ENCODE measurements around the gene WDR35.
"Not testable (repeated sequence)": the region's sequence is repeated elsewhere in the genome, so short reads cannot be mapped to it uniquely, and the experiment has no call there.

The WDR35 gene

DNA sequence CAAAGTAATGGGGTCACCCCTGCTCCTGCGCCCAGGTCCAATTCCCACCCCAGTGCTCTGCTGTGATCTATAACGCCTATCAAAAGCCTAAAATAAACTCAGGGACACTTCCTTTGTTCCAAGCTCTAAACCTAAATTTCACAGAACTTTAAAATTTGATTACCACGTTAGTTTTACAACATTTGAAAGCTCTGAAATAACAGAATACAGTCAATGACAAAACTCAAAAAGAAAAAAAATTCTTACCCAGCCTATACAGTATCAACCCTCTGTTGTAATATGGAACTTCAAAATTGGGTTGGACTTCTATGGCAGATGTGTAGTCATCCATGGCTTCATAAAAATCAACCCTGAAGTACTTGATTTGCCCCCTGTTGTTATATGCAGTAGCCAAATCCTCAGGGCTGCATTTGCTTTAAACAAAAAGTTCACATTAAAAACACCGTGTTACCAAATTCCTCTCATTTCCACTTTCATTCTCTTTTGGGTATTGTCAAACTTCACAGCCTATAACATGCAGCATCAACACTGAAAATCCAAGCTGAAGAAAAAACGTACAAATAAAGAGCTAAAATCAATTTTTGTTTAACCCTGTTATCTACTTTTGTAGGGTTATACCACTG is 92.2 kb downstream of the WDR35 start:
- DNase-seq (ENCODE audit: extremely low read depth in 1 of 2, low read depth in 1 of 2), result no peak

DNA sequence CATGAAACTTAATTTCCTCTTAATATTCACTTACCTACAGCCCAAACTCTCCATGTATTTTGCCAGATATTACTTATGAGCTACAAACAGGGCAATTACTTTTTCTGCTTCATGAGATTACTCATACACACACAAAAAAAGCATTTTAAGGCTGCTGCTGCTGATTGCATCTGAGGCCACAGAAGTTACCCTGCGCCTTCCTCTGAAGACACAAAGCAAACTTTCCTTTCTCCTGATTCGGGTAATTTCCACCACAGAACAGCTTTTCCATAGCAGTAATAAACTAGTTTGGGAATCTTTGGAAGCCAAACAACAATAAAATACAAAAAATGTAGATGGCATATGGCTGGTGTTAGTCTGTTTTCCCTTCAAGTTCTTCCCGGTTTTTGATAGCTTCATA is 94.4 kb downstream of the WDR35 start:
- no peak for DNase-seq (ENCODE audit: extremely low read depth in 1 of 2, low read depth in 1 of 2)

DNA sequence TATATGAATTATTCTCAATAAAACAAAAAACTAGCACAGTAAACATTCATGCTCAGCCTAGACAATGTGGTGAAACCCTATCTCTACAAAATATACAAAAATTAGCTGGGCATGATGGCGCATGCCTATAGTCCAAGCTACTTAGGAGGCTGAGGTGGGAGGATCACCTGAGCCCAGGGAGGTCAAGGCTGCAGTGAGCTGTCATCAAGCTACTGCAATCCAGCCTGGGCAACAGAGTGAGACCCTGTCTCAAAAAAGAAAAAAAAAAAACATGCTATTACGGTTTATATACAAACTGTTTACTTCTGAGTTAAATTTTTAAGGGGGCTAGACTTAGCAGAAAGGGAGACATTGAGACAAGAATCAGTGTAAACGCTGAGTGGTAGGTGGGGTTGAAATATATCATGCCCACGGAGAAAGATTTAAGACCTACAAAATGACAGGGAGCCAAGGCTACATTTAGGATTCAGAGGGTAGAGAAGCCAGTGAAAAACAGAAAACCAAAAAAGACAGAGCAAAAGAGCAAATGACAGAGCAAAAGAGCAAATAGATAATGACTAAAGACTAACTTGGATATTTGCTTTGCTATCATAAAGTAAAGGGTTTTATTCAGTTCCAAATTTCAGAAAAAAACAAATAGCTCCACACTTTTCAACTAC is 95.6 kb downstream of the WDR35 start:
- no peak for DNase-seq (ENCODE audit: extremely low read depth in 1 of 2, low read depth in 1 of 2)

DNA sequence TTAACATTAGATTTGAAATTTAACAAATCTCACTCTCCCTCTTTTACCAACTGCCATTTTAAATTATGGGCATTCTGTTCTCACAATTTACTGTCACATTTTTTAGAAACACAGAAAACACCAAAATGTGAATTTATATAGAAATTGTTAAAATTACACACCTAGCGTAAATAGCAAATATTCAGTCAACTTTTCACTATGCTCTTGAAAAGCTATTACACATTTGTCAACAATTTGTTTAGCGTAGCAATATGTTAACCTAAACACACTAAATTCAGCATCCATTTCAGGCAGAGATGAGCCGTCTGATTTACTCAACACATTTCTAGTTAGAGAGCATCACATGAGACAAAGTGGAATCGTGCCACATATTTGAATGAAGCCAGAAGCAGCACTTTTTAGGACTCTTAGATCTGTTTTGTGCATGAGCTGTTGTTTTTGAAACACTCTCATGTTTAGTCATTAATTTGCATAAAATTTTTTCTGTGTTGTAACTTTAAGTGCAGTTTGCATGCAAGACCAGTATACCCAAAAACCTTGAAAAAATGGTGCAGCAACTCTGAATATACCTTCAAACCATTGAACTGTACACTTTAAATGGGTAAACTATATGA is 96.3 kb downstream of the WDR35 start:
- no peak for DNase-seq (ENCODE audit: extremely low read depth in 1 of 2, low read depth in 1 of 2)

DNA sequence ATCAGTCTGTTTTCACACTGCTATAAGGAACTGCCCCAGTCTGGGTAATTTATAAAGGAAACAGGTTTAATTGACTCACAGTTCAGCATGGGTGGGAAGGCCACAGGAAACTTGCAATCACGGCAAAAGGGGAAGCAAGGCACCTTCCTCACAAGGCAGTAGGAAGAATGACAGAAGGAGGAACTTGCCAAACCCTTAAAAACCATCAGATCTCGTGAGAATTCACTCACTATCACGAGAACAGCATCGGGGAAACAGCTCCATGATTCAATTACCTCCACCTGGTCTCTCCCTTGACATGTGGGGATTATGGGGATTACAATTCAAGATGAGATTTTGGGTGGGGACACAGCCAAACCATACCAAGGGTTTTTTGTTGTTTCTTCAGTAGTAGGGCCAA is 97.9 kb downstream of the WDR35 start:
- DNase-seq (ENCODE audit: extremely low read depth in 1 of 2, low read depth in 1 of 2), result not testable (repeated sequence)

DNA sequence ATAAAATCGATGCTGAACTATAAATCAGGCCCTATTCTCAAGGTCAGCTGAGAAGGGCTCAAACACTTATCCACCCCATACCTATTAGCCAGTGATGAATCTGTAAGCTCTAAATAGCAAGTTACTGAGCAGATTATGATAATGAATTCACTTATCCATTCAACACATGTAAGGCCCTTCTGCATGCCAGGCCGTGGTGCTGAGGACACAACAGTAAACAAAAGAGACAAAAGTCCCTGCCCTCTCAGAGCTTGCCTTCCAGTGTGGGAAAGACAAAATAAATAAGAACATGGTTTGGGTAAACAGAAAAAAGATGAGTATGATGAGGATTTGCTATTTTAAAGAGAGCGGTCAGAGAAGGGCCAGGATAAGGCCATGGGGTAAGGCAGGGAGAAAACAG is 99.8 kb downstream of the WDR35 start:
- no peak for DNase-seq (ENCODE audit: extremely low read depth in 1 of 2, low read depth in 1 of 2)

DNA sequence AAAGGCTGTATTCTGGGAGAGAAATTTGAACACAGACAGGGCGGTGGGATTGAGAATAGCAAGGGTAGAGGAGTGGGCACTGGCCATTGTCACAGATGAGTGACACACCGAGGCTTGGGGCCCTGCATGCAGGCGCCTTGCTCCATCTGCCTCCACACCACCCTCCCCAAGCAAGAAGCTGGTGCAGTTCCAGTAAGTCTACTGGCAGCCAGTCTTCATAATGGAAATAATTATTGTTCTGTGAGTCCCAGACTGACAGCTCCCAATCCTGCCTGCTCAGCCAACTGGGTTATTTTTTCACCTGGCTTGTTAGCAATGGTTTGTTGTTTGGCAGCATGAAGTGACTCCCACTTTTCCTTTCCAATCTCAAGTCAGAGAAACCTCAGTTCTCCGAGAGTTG is 101.1 kb downstream of the WDR35 start:
- DNase-seq (ENCODE audit: extremely low read depth in 1 of 2, low read depth in 1 of 2), result no peak

DNA sequence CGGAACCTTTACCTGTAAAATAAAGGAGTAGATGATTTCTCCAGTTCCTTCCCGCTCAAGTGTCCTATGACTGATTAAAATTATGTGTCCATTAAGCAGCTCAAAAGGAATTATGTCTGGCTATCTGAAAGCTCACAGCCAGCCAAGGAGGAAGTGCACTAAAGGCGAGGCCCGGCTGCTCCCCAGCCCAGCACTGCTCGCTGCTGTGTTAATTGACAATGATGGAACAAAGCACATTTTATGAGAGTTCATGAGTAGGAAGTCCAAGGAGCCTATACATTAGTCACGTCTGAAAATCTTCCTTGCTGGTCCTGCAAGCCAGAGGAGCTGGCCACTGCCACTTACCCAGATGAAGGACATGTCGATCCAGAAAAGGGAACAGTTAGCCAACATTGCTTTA is 102.4 kb downstream of the WDR35 start:
- DNase-seq (ENCODE audit: extremely low read depth in 1 of 2, low read depth in 1 of 2), result no peak

DNA sequence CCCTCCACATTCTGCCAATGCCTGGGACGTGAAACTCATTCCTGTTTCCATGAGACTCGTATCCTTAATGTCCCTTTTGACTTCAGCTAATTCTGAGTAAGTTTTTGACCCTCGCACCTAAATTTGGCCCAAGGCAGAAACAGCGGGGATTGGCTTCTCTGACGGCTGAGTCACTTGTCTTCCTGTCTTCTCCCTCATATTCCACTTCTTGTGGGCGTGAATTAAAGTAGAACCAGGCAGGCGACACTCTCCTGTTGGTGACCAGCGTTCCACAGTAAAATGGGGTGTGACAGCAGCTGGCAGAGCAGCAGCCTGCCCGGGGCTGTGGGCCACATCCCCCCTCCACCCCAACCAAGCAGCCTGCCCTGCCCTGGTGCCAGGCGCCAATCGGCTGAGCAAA is 103.6 kb downstream of the WDR35 start:
- no peak for DNase-seq (ENCODE audit: extremely low read depth in 1 of 2, low read depth in 1 of 2)

DNA sequence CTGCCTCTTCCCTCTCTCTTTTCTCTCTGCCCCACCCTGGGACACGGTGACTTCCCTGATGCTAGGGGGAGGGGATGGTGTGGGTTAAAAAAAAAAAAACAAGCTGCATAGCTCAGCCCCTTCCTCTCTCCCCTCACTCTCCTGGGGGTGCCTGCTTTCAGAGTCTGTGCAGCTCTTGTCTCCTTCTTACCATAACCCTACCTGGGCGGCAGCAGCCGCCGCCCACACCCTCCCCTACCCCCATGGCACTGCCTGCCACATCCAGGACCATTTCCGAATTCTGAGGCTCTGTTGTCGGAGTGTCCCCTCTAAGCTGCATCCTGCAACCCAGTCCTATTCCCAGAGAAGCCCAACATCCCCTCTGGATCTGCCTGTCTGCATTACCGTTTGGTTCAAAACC is 104.1 kb downstream of the WDR35 start:
- no peak for DNase-seq (ENCODE audit: extremely low read depth in 1 of 2, low read depth in 1 of 2)

DNA sequence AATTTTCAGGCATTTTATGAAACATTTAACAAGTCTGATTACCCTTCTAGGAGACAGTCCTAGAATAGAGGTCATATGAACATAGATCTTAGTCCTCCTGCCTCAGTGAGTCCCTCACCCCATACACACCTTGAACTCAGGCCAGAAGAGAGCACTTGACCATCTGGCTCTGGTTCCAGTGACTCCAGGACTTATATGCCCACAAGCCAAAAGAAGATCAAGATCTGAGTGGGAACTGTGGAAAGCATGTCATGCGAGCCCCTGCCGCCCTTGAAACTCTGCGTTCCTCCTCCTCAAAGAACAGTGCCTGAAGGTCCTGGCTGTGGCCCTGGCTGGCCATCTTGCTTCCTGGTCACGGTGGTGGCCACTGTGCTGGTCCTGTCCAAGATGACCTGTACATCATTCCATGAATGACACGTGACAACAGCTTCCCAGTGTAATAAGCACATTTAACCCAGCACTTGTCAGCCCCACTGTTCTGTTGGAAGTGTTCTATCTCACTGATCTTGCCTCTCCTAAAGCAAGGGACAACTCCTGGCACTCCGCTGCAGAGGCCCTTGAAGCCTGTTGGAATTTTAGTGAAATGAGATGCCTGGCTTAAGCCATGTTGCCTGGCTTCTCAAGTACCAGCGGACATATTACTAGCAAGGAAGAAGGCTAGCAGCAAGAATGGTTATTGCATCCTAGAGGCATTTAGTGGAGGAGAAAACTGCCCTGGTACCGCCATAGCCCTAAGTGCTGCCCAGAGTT is 105.8 kb downstream of the WDR35 start:
- DNase-seq (ENCODE audit: extremely low read depth in 1 of 2, low read depth in 1 of 2), result no peak

DNA sequence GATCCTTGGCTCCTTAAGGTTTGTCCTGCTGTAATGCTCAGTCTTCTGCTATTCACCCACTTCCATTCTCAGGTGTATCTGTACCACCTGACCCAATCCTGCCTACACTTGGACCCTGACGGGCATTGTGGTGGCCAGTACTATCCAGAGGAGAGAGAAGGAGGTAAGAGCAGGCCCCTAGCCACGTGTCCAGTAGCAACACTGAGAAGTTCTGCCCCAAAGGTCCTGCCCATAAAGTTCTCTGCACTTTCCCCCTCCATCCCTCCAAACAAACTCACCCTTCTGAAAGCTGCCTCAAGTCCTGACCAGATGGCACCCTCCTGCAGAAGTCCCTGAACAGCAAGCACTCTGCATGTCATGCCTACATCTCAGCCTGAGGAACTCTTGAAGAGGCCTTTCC is 106.4 kb downstream of the WDR35 start:
- no peak for DNase-seq (ENCODE audit: extremely low read depth in 1 of 2, low read depth in 1 of 2)

DNA sequence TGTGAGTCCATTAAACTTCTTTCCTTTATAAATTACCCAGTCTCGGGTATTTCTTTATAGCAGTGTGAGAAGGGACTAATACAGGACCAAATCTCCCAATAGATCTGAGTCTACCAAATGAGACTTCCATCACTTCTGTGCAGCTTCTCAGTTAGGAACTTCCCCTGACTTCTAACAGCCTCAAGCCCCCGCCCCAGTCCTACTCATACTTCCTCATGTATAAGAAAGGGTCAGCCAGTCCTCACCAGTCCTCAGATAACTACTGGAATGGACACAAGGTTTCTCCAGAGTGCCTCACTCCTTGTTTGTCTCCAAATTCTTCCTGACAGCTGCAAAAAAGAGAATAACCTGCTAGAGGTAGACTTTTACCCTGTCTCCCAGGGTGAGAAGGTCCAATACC is 107.6 kb downstream of the WDR35 start:
- no peak for DNase-seq (ENCODE audit: extremely low read depth in 1 of 2, low read depth in 1 of 2)

DNA sequence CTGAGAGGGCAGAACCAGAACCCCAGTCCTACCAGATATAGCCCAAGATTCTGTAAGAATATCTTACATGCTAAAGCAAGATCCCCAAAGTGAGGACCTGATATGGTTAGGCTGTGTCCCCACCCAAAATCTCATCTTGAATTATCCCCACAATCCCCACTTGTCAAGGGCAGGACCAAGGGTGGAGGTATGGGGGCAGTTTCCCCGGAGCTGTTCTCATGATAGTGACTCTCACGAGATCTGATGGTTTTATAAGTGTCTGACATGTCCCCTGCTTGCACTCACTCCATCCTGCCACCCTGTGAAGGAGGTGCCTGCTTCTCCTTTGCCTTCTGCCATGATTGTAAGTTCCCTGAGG is 108.0 kb downstream of the WDR35 start:
- no peak for DNase-seq (ENCODE audit: extremely low read depth in 1 of 2, low read depth in 1 of 2)

DNA sequence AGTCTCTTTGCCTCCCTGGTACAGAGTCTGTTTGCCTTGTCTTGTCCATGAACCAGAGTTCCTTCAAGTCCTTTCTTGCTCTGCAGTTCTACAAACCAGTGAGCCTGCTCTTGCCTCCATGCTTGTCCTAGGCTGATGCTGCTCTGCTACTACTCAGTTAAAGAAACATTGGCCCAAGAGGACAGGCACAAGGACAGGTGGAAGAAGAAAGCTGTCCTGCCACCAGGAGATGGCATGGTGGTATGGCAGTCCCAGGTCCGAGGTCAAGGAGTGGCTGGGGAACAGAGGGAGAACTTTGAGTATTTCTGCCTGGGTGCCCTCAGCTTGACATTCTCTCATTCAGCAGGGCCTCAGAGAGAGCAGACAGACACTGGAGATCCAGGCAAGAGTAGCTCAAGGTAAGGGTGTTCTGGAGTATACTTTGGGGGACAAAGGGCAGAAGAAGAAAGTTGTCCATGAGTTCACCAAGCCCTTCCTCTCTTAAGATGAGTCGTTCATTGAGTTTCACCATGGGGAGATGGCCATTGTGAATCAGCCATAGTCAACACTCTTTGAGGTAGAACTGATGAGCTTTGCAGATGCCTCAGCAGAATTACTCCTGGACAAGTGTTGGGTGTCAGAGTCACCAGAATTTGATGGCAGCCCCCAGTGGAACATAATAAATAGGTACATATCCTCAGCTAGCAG is 108.5 kb downstream of the WDR35 start:
- no peak for DNase-seq (ENCODE audit: extremely low read depth in 1 of 2, low read depth in 1 of 2)

DNA sequence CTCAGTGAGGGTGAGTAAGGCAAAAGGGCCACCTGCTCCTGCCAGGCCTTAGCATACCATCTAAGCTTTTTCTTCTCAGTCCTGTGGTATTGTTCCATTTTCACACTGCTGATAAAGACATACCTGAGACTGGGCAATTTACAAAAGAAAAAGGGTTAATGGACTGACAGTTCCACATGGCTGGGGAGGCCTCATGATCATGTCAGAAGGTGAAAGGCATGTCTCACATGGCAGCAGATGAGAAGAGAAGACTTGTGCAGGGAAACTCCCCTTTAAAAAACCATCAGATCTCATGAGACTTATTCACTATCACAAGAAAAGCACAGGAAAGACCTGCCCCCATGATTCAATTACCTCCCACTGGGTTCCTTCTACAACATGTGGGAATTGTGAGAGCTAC is 109.7 kb downstream of the WDR35 start:
- DNase-seq (ENCODE audit: extremely low read depth in 1 of 2, low read depth in 1 of 2), result not testable (repeated sequence)

DNA sequence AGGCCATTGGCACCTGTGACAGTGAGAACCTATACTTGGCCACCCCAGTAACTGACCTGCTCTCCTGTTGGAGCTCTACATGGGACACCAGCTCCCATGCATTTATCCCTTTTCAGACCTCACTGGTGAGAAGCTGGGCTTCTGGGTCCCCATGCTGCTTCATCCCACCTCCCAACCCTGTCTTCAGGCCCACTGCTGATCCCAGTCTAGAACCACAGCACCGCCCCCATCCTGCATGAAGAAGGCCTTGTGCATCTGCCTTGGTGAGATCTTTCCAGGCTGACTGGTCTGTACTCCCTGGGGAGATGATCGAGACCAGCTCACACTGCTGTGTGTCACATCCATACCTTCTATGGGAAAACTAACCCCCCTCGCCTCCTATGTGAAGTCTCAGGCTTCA is 110.8 kb downstream of the WDR35 start:
- DNase-seq (ENCODE audit: extremely low read depth in 1 of 2, low read depth in 1 of 2), result no peak

DNA sequence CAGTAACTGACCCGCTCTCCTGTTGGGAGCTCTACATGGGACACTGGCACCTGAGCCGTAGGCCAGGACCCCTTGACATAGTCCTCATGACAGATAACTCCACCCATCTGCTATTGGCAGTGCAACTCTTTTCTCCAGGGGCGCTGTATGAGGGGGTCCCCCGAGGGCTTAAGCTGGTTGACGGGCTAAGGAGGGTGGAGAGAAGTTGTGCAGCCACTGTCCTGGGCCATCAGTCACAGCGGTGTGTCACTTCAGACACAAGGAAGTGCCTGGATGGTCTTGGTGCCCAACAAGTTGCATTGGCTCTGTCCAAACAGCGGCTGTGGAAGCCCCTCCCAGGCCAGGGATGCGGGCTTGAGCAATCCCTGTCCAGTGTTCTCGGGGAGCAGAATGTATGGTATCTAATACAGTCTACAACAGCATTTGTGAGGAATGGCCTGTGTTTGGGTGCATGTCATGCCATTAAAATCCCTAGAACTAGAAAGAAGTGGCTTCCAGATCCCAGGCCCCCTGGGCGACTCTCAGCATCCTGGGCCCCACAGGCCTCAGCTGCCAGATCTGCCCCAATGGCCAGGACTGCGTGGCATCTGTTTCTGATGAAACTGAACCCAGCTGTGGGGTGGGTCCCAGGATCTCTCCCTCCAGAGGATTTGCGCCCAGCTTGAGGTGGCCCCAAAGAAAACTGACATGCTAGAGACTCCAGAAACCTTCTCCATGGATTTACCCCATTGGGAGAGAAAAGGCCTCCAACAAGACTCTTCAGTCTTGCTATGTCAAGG is 111.4 kb downstream of the WDR35 start:
- DNase-seq (ENCODE audit: extremely low read depth in 1 of 2, low read depth in 1 of 2), result no peak

DNA sequence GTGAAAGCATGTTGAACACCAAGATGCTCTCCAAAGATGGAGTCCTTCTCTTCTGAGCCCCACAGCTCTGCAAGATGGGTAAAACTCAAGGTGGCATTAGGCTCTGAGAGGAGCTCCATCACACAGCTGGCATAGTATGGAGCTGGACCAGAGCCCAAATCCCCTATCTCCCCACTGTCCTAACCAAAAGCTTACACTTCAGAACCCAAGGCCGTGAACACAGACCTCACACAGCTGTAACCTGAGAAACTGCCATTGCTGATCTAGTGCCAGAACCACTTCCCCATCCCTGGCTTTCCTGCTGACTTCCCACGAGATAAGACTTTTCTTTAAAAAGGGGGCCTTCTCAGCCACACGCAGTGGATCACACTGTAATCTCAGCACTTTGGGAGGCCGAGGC is 113.2 kb downstream of the WDR35 start:
- no peak for DNase-seq (ENCODE audit: extremely low read depth in 1 of 2, low read depth in 1 of 2)

DNA sequence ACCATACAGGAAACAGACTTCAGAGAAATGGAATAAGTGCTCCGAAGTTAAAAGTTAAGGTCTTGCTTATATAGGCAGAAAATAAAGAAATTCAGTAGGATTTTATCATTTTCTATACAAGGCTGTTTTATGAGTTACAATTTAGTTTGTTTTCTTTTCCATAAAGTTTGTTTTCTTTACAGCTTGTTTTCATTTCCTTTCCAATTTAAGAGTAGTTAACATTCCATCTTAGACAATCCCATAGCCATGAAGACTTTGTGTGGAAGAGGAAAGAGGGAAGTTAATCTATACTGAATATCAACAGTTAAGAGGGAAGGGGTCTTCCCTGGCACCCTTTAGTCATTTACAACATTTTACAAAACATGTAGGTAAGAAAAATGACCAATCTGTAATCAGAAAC is 114.6 kb downstream of the WDR35 start:
- no peak for DNase-seq (ENCODE audit: extremely low read depth in 1 of 2, low read depth in 1 of 2)

DNA sequence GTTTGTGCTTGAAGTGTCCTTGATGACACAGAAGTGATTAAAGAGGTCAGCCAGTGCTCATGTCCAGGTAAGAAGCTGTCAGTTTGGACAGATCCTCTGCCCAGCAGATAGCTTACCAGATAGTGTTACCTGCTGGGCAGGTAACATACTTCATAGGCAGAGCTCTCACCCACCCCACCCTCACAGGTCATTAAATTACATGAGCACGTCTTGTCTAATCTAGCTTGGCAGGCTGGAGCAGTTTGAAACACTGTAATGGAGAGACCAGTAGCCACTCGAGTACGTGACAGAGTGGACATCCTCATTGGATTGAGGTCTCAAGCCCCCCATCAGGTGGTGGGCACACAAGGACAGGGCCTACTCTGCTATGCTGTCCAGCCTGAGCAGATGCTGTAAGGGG is 115.2 kb downstream of the WDR35 start:
- no peak for DNase-seq (ENCODE audit: extremely low read depth in 1 of 2, low read depth in 1 of 2)
